GM12864 (cell line): ENCODE measurements around the gene ENPP4.
A peak's percentile ranks its signal among the peaks of the same experiment; 100 is the strongest.

Source experiments
- DNase-seq: peaks from one replicate; pipeline ENCODE4 v3.0.0-alpha.2; 2011; ENCODE audit warnings: low read depth
- H3K4me3 ChIP-seq: 2 replicates; pipeline ENCODE4 v1.5.1; 2011; ENCODE audit warnings: mild to moderate bottlenecking, low read depth, low read length, control low read depth
- CTCF ChIP-seq: IDR thresholded peaks from 2 replicates; pipeline ENCODE4 v1.5.1; 2011; ENCODE audit warnings: low read depth, mild to moderate bottlenecking, moderate library complexity, low read length, control low read depth, inconsistent platforms; ENCODE audit errors: missing control alignments

The ENPP4 gene

GRCh38 chr6:46156701-46157100, 26.9 kb downstream of the ENPP4 start:
- DNase-seq, result no peak
- no peak overlapping the region for H3K4me3 ChIP-seq
- no peak for TF ChIP-seq CTCF

- no peak for TF ChIP-seq CTCF
- no peak overlapping the region for H3K4me3 ChIP-seq
- DNase-seq, result no peak
Measured at GRCh38 chr6:46159229-46159628, 29.4 kb downstream of the ENPP4 start.

GRCh38 chr6:46160102-46160501, 30.3 kb downstream of the ENPP4 start:
- no peak for DNase-seq
- H3K4me3 ChIP-seq, result no peak overlapping the region
- no peak for TF ChIP-seq CTCF

GRCh38 chr6:46170357-46171289, 40.8 kb downstream of the ENPP4 start, which contains the start of gene ENPP5:
ENPP5 (minus strand) TSS chr6:46170980; CDS start chr6:46168262, 2,718 bp downstream.
- H3K4me3 ChIP-seq, result peak within 1 kb of the TSS; percentile 65
- DNase-seq, result no peak
- no peak for TF ChIP-seq CTCF

- TF ChIP-seq CTCF, result no peak
Measured at GRCh38 chr6:46172176-46172575, 42.4 kb downstream of the ENPP4 start.

GRCh38 chr6:46174904-46175303, 45.1 kb downstream of the ENPP4 start:
- no peak overlapping the region for H3K4me3 ChIP-seq
- no peak for DNase-seq
- no peak for TF ChIP-seq CTCF

More at GRCh38 chr6:46172176-46172575, 42.4 kb downstream of the ENPP4 start:
- no peak for DNase-seq
- H3K4me3 ChIP-seq, result no peak overlapping the region
